Frontal cortex (tissue), 4 donors: ENCODE data around the gene SDHA. TPM values are rescaled to one million over a fixed set of nuclear protein-coding genes. Genes with fewer than 3 reads are reported as not detected.
"Not testable (repeated sequence)": the region's sequence is repeated elsewhere in the genome, so short reads cannot be mapped to it uniquely, and the experiment has no call there.

ENCODE experiments used
- DNase-seq, 2 donors: peaks; one replicate each; pipeline ENCODE4 v3.0.0; 2012; ENCODE audit warnings: low spot score in 2 of 2
- FAIRE-seq: peaks from 2 replicates; lab custom pipeline; 2012; peaks lifted over from hg19 to GRCh38; lab: Jason Lieb, UNC
- total RNA-seq: library from RNA; depleted of rRNA; stranded (reverse); fragments of >200 nt; gene quantifications from one replicate; pipeline ENCODE4 v1.2.3, GENCODE V29; 2014
- donor health status: control.
- donor health status: control.
- donor health status: control.

The SDHA gene
- total RNA-seq, 1 donor from 2014 or later: 68.1 TPM

- not testable (repeated sequence) for FAIRE-seq, DNase-seq
Observed at GRCh38 chr5:245717-246116, 27.6 kb downstream of the SDHA start.

DNA sequence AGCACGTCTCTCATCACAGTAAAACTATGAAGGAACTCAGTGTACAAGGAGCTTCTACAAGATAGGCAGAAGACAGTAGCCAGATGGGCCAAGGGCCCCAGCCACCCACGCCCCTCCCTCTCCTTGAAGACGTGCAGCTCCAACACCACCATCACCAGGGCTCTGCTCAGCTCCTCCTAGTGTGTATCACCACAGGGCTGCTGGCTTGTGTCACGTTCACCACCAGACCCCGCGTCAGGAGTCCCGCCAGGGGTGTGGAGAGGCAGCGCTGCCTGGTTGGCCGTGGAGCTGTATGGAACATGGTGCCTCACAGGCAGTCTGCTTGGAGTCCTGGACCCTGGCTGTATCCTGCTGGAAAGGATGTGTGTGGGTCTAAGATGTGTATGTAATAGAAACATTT is 32.3 kb downstream of the SDHA start:
- not testable (repeated sequence) for DNase-seq

GRCh38 chr5:251016-251415 is 32.9 kb downstream of the SDHA start:
- FAIRE-seq, DNase-seq: not testable (repeated sequence)

More for the DNA sequence above, 32.3 kb downstream of the SDHA start:
- not testable (repeated sequence) for FAIRE-seq

DNA sequence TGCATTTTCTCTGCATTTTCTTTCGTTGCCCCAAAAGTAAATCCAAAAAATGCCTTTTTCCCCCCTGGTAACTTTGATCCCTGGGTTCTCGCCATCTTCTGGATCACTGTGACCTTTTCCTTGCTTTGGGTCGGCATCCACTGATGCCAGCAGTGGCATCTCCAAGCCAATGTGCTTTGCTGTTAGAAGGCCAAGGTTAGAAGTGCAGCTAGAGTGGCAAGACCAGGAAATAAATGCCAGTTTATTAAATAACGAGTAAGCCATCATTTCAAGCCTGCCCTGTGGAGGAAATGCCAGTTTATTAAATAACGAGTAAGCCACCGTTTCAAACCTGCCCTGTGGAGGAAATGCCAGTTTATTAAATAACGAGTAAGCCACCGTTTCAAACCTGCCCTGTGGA is 33.4 kb downstream of the SDHA start:
- not testable (repeated sequence) for FAIRE-seq, DNase-seq

DNA sequence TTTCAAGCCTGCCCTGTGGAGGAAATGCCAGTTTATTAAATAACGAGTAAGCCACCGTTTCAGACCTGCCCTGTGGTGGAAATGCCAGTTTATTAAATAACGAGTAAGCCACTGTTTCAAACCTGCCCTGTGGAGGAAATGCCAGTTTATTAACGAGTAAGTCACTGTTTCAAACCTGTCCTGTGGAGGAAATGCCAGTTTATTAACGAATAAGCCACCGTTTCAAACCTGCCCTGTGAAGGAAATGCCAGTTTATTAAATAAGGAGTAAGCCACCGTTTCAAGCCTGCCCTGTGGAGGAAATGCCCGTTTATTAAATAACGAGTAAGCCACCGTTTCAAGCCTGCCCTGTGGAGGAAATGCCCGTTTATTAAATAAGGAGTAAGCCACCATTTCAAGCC is 33.9 kb downstream of the SDHA start:
- not testable (repeated sequence) for DNase-seq, FAIRE-seq

DNA sequence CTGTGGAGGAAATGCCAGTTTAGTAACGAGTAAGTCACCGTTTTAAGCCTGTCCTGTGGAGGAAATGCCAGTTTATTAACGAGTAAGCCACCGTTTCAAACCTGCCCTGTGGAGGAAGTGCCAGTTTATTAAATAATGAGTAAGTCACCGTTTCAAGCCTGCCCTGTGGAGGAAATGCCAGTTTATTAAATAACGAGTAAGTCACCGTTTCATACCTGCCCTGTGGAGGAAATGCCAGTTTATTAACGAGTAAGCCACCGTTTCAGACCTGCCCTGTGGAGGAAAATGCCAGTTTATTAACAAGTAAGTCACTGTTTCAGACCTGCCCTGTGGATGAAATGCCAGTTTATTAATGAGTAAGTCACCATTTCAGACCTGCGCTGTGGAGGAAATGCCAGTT is 34.4 kb downstream of the SDHA start:
- FAIRE-seq: no peak

GRCh38 chr5:254322-254721 is 36.2 kb downstream of the SDHA start:
- not testable (repeated sequence) for FAIRE-seq, DNase-seq

More for the DNA sequence above, 34.4 kb downstream of the SDHA start:
- no peak for DNase-seq

GRCh38 chr5:255116-255515 is 37.0 kb downstream of the SDHA start:
- not testable (repeated sequence) for DNase-seq, FAIRE-seq

DNA sequence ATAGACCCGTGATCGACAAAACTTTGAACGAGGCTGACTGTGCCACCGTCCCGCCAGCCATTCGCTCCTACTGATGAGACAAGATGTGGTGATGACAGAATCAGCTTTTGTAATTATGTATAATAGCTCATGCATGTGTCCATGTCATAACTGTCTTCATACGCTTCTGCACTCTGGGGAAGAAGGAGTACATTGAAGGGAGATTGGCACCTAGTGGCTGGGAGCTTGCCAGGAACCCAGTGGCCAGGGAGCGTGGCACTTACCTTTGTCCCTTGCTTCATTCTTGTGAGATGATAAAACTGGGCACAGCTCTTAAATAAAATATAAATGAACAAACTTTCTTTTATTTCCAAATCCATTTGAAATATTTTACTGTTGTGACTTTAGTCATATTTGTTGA is 38.2 kb downstream of the SDHA start:
- not testable (repeated sequence) for FAIRE-seq

DNA sequence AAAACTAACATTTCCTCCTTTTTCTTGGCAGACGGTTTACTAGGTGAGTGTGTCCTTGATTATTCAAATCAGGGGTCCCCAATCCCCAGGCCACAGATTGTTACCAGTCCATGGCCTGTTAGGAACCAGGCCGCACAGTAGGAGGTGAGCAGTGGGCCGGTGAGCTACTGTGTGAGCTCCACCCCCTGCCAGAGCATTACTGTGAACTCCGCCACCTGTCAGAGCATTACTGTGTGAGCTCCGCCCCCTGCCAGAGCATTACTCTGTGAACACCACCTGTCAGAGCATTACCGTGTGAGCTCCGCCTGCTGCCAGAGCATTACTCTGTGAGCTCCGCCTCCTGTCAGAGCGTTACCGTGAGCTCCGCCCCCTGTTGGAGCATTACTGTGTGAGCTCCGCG is 39.0 kb downstream of the SDHA start:
- FAIRE-seq (no peak), DNase-seq (no peak)

More for the DNA sequence above, 38.2 kb downstream of the SDHA start:
- not testable (repeated sequence) for DNase-seq

DNA sequence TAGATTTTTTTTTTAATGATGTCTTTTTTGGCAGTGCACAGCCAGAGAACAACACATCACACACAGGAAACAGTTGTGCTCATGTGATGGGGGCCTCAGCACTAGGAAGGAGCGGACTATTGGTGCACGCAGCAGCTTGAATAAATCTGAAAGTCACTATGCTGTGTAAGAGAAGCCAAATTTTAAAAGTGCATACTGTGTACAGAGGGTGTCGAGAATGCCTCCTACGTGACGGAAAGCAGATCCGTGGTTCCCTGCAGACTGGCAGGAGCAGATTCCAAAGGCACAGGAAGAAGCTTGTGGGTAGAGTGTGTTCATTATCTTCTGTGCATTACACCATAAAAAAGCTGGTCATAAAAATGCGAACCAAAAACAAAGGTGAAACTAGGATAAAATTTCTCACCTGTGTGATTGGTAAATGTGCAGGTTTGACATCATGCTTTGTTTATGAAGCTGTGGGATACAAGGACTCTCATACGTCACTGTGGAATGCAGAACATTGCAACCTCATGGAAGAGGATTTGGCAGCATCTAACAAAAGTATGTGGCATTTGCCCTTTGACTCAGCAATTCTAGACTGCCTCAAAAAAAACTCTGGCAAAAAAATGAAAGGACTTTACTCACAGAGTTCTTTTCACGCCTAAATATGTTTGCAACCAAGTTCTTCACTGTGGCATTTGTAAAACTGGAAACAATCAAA is 45.3 kb downstream of the SDHA start:
- DNase-seq, FAIRE-seq: not testable (repeated sequence)

DNA sequence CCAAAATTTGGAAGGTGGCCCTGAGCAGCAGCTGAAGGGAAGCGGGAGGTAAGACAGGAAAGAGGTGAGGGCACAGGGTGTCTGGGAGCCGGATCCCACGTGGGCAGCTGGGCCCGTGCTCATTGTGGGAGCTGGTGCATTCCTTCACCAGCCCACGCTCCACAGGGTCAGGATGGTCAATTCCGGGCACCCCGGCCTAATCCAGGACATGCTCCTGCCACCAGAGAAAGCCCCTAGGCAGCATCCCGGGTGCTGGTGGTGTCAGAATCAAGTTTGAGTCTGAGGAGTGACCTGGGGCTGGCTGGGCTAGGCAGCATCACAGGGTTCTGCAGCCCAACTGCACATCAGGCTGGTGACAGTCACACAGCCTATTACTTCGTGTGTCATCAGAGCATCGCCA is 46.2 kb downstream of the SDHA start:
- FAIRE-seq: no peak
- DNase-seq: no peak

GRCh38 chr5:266311-267026 is 48.3 kb downstream of the SDHA start:
- FAIRE-seq: not testable (repeated sequence)

DNA sequence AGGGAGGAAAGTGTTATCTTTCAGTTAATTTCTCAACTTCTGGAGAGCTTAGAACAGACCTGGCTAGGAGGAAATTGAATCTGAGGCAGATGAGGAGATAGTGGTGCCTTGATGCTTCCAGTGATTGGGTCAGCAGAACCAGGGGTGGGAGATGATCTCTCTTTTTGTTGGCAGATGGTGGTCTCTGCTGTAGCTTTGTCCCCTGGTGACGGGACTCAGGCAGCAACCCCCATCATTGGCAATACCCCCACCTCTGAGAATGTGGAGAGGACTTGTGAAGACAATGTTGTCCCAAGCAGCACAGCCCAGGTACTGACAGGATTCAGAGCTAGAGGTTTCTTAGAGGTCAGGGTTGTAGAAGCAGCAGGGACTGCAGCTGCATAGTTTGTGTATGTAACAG is 49.6 kb downstream of the SDHA start:
- FAIRE-seq (no peak), DNase-seq (no peak)

More at GRCh38 chr5:266311-267026, 48.3 kb downstream of the SDHA start:
- not testable (repeated sequence) for DNase-seq

- DNase-seq: no peak
- no peak for FAIRE-seq
Observed at GRCh38 chr5:270340-270739, 52.2 kb downstream of the SDHA start.

GRCh38 chr5:271828-272167 is 53.7 kb downstream of the SDHA start:
- not testable (repeated sequence) for DNase-seq, FAIRE-seq

- FAIRE-seq, DNase-seq: not testable (repeated sequence)
Observed at GRCh38 chr5:273091-273490, 55.0 kb downstream of the SDHA start.

- DNase-seq, FAIRE-seq: not testable (repeated sequence)
Observed at GRCh38 chr5:273491-273890, 55.4 kb downstream of the SDHA start.

DNA sequence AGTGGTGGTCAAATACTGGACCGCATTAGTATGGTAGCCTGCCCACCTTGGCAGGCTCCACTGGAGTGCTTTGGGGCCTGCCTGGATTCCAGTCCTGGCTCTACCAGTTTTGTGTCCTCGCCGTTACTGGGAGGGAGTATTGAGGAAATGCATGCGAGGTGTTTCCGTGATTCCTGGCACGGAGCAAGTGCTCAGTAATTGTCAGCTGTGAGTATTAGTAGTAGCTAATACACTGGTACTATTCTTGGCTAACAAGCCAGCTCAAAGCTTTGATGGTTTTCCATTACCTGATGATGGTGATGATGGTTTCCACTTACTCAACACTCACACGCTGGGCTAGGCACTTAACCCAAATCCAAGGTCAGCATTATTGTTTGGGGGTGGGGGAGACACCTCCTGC is 56.2 kb downstream of the SDHA start:
- not testable (repeated sequence) for FAIRE-seq, DNase-seq

- FAIRE-seq: no peak
Observed at GRCh38 chr5:278646-279045, 60.5 kb downstream of the SDHA start.

More at GRCh38 chr5:278646-279045, 60.5 kb downstream of the SDHA start:
- no peak for DNase-seq
